ENCODE measurements around the gene DARS1.

DNA sequence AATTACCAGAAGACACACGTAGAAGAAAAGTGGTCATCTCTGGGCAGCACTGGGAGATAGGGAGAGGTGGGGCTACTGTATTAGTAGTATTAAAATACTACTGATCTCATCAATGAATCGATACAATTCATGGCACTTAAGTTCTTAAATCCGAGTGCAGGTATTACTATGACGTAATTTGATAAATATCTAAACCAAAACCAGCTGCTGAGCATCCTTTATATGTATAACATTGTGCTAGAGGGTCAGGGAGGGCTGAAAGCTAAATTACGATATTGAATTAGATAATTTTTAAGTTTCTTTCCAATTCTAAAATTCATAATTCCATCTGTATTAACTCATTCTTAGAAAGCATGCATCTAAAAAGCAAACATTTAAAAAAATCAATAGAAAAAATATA is 25.3 kb downstream of the DARS1 start:
- TF ChIP-seq, protein P1, sequence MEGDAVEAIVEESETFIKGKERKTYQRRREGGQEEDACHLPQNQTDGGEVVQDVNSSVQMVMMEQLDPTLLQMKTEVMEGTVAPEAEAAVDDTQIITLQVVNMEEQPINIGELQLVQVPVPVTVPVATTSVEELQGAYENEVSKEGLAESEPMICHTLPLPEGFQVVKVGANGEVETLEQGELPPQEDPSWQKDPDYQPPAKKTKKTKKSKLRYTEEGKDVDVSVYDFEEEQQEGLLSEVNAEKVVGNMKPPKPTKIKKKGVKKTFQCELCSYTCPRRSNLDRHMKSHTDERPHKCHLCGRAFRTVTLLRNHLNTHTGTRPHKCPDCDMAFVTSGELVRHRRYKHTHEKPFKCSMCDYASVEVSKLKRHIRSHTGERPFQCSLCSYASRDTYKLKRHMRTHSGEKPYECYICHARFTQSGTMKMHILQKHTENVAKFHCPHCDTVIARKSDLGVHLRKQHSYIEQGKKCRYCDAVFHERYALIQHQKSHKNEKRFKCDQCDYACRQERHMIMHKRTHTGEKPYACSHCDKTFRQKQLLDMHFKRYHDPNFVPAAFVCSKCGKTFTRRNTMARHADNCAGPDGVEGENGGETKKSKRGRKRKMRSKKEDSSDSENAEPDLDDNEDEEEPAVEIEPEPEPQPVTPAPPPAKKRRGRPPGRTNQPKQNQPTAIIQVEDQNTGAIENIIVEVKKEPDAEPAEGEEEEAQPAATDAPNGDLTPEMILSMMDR (IDR thresholded peaks at IDR 0.05 in 8 of 11, conservative IDR thresholded peaks at IDR 0.05 in 3 of 11): no peak
- TF ChIP-seq POLR2A (IDR thresholded peaks at IDR 0.05): no peak
- TF ChIP-seq POLR2AphosphoS5 (IDR thresholded peaks at IDR 0.05): no peak
